Measurements from ENCODE around the gene NHSL1.

GRCh38 chr6:138522611-138523010 is 23.3 kb upstream of the NHSL1 start:
- TF ChIP-seq POLR2AphosphoS5 (IDR thresholded peaks at IDR 0.05) (no peak), EP300 (IDR thresholded peaks at IDR 0.05) (no peak), POLR2A (IDR thresholded peaks at IDR 0.05) (no peak)
- TF ChIP-seq, protein P1, sequence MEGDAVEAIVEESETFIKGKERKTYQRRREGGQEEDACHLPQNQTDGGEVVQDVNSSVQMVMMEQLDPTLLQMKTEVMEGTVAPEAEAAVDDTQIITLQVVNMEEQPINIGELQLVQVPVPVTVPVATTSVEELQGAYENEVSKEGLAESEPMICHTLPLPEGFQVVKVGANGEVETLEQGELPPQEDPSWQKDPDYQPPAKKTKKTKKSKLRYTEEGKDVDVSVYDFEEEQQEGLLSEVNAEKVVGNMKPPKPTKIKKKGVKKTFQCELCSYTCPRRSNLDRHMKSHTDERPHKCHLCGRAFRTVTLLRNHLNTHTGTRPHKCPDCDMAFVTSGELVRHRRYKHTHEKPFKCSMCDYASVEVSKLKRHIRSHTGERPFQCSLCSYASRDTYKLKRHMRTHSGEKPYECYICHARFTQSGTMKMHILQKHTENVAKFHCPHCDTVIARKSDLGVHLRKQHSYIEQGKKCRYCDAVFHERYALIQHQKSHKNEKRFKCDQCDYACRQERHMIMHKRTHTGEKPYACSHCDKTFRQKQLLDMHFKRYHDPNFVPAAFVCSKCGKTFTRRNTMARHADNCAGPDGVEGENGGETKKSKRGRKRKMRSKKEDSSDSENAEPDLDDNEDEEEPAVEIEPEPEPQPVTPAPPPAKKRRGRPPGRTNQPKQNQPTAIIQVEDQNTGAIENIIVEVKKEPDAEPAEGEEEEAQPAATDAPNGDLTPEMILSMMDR (IDR thresholded peaks at IDR 0.05), result no peak

Measured in sigmoid colon (tissue), 4 donors.